DND-41 (cell line): ENCODE measurements around the gene NRF1.

Experiments used
- EZH2 ChIP-seq: IDR thresholded peaks from 3 replicates; pipeline ENCODE4 v1.6.1; 2012; ENCODE audit warnings: borderline replicate concordance, low read depth, mild to moderate bottlenecking, moderate library complexity, low read length, inconsistent platforms; ENCODE audit not compliant: severe bottlenecking
- TF ChIP-seq, protein P1 (sequence below): IDR thresholded peaks from 2 replicates; pipeline ENCODE4 v1.5.1; 2012; ENCODE audit warnings: borderline replicate concordance, low read length, moderate library complexity, mild to moderate bottlenecking; ENCODE audit not compliant: poor library complexity, severe bottlenecking; ENCODE audit errors: extremely low read depth

DNA sequence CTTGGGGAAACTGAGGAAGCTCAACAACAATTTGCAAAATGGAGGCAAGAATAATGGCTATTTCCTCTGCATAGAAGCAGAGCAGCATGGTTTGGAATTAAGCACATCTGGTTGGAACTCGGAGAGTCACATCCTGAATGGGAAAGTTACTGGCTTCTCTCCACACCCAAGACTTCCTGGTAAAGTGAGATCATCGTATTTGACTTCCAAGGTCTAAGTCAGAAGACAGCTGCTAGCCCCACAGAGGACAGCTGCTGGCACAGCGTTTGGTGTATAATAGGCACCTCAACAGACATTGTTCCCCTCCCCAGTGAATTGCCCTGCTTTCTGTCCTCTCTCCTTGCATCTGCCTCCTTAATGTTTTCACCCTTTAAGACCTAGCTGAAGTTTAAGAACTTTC, 37.0 kb upstream of the NRF1 start:
- TF ChIP-seq EZH2, result no peak
- TF ChIP-seq, protein P1, sequence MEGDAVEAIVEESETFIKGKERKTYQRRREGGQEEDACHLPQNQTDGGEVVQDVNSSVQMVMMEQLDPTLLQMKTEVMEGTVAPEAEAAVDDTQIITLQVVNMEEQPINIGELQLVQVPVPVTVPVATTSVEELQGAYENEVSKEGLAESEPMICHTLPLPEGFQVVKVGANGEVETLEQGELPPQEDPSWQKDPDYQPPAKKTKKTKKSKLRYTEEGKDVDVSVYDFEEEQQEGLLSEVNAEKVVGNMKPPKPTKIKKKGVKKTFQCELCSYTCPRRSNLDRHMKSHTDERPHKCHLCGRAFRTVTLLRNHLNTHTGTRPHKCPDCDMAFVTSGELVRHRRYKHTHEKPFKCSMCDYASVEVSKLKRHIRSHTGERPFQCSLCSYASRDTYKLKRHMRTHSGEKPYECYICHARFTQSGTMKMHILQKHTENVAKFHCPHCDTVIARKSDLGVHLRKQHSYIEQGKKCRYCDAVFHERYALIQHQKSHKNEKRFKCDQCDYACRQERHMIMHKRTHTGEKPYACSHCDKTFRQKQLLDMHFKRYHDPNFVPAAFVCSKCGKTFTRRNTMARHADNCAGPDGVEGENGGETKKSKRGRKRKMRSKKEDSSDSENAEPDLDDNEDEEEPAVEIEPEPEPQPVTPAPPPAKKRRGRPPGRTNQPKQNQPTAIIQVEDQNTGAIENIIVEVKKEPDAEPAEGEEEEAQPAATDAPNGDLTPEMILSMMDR, result no peak
